GM12878 (cell line): Measurements from ENCODE around the gene ANAPC2.

Experiments
- NR2C2 ChIP-seq: IDR thresholded peaks from 2 replicates; pipeline ENCODE4 v1.6.1; 2011; ENCODE audit warnings: borderline replicate concordance, low read depth; ENCODE audit not compliant: control insufficient read depth, insufficient read length
- POLR2AphosphoS5 ChIP-seq: IDR thresholded peaks from 2 replicates; pipeline ENCODE4 v1.6.1; 2011; ENCODE audit warnings: mild to moderate bottlenecking, low read length, inconsistent platforms
- SP1 ChIP-seq: IDR thresholded peaks from one replicate; pipeline ENCODE4 v1.6.1; 2011; ENCODE audit warnings: low read depth, low read length
- SREBF2 ChIP-seq: IDR thresholded peaks from 2 replicates; pipeline ENCODE4 v1.6.1; 2012; ENCODE audit warnings: mild to moderate bottlenecking, low read length
- TF ChIP-seq, protein P1 (sequence below): fragments of 450-650 bp; IDR thresholded peaks from 2 replicates; pipeline ENCODE4 v1.6.1; 2017; ENCODE audit warnings: mild to moderate bottlenecking
- TF ChIP-seq, protein P2 (sequence below), 3 experiments: IDR thresholded peaks in 2 of 3; conservative IDR thresholded peaks in 1 of 3; 2 replicates each; pipeline ENCODE4 v1.5.1; 2011; ENCODE audit warnings: low read depth in 3 of 3, low read length in 3 of 3, mild to moderate bottlenecking in 3 of 3, control low read depth in 2 of 3, moderate library complexity in 2 of 3, inconsistent platforms in 1 of 3, mixed read lengths in 1 of 3; ENCODE audit not compliant: control insufficient read depth in 2 of 3, insufficient read depth in 1 of 3; ENCODE audit errors: extremely low read depth in 1 of 3
- TF ChIP-seq, protein P3 (sequence below): fragments of 450-650 bp; formaldehyde crosslinking; IDR thresholded peaks from 2 replicates; pipeline ENCODE4 v1.4.0; 2020; ENCODE audit warnings: mild to moderate bottlenecking, moderate library complexity
- TF ChIP-seq, protein P4 (sequence below): fragments of 450-650 bp; IDR thresholded peaks from 2 replicates; pipeline ENCODE4 v1.6.1; 2016; ENCODE audit warnings: mild to moderate bottlenecking

DNA sequence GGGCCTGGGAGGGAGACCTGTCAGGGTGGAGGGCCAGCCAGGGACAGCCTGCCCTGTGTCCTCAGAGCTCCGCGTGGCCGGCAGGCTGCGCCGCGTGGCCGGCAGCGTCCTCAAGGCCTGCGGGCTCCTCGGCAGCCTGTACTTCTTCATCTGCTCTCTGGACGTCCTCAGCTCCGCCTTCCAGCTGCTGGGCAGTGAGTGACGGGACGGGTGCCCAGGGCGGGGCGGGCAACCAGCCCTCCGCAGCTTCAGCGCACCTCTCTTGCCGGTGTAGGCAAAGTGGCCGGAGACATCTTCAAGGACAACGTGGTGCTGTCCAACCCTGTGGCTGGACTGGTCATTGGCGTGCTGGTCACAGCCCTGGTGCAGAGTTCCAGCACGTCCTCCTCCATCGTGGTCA lies 44.1 kb upstream of the ANAPC2 start:
- TF ChIP-seq, protein P1, sequence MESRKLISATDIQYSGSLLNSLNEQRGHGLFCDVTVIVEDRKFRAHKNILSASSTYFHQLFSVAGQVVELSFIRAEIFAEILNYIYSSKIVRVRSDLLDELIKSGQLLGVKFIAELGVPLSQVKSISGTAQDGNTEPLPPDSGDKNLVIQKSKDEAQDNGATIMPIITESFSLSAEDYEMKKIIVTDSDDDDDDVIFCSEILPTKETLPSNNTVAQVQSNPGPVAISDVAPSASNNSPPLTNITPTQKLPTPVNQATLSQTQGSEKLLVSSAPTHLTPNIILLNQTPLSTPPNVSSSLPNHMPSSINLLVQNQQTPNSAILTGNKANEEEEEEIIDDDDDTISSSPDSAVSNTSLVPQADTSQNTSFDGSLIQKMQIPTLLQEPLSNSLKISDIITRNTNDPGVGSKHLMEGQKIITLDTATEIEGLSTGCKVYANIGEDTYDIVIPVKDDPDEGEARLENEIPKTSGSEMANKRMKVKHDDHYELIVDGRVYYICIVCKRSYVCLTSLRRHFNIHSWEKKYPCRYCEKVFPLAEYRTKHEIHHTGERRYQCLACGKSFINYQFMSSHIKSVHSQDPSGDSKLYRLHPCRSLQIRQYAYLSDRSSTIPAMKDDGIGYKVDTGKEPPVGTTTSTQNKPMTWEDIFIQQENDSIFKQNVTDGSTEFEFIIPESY, result no peak
- TF ChIP-seq SP1 (no peak), SREBF2 (no peak), POLR2AphosphoS5 (no peak), NR2C2 (no peak)
- TF ChIP-seq, protein P2, sequence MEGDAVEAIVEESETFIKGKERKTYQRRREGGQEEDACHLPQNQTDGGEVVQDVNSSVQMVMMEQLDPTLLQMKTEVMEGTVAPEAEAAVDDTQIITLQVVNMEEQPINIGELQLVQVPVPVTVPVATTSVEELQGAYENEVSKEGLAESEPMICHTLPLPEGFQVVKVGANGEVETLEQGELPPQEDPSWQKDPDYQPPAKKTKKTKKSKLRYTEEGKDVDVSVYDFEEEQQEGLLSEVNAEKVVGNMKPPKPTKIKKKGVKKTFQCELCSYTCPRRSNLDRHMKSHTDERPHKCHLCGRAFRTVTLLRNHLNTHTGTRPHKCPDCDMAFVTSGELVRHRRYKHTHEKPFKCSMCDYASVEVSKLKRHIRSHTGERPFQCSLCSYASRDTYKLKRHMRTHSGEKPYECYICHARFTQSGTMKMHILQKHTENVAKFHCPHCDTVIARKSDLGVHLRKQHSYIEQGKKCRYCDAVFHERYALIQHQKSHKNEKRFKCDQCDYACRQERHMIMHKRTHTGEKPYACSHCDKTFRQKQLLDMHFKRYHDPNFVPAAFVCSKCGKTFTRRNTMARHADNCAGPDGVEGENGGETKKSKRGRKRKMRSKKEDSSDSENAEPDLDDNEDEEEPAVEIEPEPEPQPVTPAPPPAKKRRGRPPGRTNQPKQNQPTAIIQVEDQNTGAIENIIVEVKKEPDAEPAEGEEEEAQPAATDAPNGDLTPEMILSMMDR (IDR thresholded peaks at IDR 0.05 in 2 of 3, conservative IDR thresholded peaks at IDR 0.05 in 1 of 3; ENCODE audit: control insufficient read depth in 2 of 3, extremely low read depth in 1 of 3, insufficient read depth in 1 of 3, low read depth in 3 of 3, low read length in 3 of 3), result no peak
- TF ChIP-seq, protein P3, sequence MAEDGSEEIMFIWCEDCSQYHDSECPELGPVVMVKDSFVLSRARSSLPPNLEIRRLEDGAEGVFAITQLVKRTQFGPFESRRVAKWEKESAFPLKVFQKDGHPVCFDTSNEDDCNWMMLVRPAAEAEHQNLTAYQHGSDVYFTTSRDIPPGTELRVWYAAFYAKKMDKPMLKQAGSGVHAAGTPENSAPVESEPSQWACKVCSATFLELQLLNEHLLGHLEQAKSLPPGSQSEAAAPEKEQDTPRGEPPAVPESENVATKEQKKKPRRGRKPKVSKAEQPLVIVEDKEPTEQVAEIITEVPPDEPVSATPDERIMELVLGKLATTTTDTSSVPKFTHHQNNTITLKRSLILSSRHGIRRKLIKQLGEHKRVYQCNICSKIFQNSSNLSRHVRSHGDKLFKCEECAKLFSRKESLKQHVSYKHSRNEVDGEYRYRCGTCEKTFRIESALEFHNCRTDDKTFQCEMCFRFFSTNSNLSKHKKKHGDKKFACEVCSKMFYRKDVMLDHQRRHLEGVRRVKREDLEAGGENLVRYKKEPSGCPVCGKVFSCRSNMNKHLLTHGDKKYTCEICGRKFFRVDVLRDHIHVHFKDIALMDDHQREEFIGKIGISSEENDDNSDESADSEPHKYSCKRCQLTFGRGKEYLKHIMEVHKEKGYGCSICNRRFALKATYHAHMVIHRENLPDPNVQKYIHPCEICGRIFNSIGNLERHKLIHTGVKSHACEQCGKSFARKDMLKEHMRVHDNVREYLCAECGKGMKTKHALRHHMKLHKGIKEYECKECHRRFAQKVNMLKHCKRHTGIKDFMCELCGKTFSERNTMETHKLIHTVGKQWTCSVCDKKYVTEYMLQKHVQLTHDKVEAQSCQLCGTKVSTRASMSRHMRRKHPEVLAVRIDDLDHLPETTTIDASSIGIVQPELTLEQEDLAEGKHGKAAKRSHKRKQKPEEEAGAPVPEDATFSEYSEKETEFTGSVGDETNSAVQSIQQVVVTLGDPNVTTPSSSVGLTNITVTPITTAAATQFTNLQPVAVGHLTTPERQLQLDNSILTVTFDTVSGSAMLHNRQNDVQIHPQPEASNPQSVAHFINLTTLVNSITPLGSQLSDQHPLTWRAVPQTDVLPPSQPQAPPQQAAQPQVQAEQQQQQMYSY, result no peak
- TF ChIP-seq, protein P4, sequence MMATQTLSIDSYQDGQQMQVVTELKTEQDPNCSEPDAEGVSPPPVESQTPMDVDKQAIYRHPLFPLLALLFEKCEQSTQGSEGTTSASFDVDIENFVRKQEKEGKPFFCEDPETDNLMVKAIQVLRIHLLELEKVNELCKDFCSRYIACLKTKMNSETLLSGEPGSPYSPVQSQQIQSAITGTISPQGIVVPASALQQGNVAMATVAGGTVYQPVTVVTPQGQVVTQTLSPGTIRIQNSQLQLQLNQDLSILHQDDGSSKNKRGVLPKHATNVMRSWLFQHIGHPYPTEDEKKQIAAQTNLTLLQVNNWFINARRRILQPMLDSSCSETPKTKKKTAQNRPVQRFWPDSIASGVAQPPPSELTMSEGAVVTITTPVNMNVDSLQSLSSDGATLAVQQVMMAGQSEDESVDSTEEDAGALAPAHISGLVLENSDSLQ, result no peak
